KBM-7 (cell line): Measurements from ENCODE around the gene IFT52.
A peak's percentile ranks its signal among the peaks of the same experiment; 100 is the strongest.
"Not testable (repeated sequence)": the region's sequence is repeated elsewhere in the genome, so short reads cannot be mapped to it uniquely, and the experiment has no call there.

Source experiments
- DNase-seq: peaks from one replicate; pipeline ENCODE4 v3.0.0-alpha.2; 2015
- in situ Hi-C: fragments of 300-500 bp; cut with MboI; formaldehyde crosslinking; loops from 2 replicates; pipeline ENCODE4 v1.14.3; 2020; ENCODE audit warnings: low sequenced_read_pairs, low pct_unique_long_range_greater_than_20kb, mixed read lengths

Gene IFT52

DNA sequence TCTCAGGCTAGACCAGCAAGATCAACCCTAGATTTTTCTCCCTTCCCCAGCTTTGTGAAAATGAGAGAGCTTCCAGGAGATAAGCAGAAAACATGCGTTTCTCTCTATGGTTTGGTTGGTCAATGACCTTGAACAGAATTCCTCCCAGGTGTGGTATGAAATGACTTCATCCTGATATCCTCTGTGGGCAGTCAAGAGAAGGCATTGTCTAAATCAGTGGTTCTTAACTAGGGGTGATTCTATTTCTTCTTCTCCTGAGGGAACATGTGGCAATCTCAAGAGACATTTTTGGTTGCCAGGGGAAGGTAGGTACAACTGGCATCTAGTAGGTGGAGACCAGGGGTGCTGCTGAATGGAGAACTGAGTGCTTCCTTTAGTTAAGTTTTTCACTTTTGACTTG lies 12.4 kb downstream of the IFT52 start:
- no peak for DNase-seq
- in situ Hi-C loops, result no loop called here

DNA sequence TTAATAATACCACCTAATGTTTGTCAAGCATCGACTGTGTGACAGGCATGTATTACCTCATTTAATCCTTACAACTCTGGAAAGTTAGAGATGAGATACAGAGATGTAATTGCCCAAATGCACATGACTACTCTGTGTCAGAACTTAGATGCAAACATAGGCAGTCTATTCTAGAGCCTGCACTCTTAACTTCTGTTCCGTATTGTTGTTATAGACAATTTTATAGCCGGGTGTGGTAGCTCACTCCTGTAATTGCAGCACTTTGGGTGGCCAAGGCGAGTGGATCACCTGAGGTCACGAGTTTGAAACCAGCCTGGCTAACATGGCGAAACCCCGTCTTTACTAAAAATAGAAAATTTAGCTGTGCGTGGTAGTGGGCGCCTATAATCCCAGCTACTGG lies 15.0 kb downstream of the IFT52 start:
- in situ Hi-C loops, result no loop called here
- no peak for DNase-seq

DNA sequence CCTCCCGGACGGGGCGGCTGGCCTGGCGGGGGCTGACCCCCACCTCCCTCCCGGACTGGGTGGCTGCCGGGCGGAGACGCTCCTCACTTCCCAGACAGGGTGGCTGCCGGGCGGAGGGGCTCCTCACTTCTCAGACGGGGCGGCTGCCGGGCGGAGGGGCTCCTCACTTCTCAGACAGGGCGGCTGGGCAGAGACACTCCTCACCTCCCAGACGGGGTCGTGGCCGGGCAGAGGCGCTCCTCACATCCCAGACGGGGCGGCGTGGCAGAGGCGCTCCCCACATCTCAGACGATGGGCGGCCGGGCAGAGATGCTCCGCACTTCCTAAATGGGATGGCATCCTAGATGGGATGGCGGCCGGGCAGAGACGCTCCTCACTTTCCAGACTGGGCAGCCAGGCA lies 16.5 kb downstream of the IFT52 start:
- in situ Hi-C loops, DNase-seq: not testable (repeated sequence)

DNA sequence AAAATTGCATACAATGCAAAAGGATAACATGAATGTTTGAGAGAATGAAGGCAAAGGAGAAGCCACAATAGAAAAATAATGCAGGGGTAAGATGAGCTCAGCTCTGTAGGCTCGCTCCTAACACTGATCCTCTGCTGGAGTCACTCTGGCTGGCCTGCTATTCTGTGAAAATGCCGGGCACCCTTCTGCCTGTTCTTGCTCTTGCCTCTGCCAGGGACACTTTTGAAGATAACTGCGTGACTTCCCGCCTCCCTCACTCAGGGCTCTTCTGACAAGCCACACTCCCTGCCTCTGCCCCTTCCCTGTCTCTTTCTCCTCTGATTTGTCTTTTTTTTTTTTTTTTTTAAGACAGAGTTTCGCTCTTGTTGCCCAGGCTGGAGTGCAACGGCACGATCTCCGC lies 40.9 kb downstream of the IFT52 start:
- in situ Hi-C loops, result no loop called here
- DNase-seq, result no peak

DNA sequence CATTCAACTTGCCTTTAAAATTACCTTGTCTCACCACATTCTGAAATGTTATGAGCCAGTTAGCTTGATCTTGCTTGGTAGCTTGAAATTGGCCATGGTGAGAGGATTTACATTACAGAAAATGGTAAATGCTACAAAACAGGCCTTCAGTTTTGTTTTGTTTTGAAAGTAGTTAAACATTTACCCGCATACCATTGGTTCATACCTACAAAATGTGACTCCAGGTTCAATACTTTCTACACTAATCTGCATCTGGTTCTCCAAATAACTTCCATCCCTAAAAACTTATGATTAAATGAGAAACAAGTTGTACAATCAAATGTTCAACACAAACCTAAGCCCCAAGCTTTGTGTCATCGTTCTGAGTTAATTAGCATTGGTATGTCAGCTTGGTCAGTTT lies 45.7 kb downstream of the IFT52 start:
- in situ Hi-C loops, result no loop called here

DNA sequence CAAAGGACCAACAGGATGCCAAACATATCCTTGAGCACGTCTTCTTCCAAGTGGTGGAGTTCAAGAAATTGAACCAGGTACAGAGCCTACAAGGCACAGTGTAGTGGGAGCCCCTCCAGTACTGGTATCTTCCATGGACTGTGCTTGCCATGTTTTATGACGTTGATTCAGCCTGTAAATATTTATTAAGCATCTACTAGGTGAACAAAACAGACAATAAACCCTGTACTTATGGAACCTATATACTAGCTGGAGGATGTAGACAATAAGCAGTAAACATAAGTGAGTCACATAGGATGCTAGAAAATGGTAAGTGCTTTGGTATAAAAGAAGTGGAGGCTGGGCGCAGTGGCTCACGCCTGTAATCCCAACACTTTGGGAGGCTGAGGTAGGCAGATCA lies 51.8 kb downstream of the IFT52 start:
- no peak for DNase-seq
- in situ Hi-C loops, result no loop called here

More for the DNA sequence above, 45.7 kb downstream of the IFT52 start:
- no peak for DNase-seq

DNA sequence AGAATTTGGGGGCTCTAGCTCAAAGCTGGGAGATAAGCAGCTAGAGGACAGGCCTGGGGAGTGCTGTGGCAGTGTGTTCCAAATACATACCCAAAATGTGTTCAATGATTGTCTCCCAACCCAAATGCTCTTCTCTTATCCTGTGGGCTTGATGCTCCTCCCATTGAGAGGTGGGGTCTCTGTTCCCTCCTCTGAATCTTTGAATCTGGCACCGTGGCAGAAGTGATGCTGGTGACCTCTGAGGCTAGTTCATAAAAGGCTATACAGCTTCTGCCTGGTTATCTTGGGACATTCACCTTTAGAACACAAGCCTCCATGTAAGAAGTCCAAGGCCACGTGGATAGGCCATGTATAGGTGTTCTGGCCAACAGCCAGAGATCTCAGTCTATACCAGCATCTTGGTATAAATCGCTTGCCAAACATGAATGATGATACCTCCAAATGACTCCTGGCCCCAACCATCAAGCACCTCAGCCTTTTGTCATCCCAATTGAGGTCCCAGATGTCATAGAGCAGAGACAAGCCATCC lies 60.3 kb downstream of the IFT52 start:
- in situ Hi-C loops, result no loop called here
- DNase-seq, result no peak

DNA sequence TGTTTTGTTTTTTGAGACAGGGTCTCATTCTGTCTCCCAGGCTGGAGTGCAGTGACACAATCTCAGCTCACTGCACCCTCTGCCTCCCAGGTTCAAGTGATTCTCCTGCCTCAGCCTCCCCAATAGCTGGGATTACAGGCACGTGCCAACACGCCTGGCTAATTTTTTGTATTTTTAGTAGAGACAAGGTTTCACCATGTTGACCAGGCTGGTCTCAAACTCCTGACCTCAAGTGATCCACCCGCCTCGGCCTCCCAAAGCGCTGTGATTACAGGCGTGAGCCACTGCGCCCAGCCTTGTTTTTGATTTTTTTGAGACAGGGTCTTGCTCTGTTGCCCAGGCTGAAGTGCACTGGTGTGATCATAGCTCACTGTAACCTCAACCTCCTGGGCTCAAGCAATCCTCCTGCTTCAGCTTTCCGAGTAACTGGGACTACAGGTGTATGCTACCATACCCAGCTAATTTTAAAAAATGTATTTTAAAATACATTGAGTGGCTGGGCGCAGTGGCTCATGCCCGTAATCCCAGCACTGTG lies 61.0 kb downstream of the IFT52 start:
- DNase-seq, in situ Hi-C loops: not testable (repeated sequence)

DNA sequence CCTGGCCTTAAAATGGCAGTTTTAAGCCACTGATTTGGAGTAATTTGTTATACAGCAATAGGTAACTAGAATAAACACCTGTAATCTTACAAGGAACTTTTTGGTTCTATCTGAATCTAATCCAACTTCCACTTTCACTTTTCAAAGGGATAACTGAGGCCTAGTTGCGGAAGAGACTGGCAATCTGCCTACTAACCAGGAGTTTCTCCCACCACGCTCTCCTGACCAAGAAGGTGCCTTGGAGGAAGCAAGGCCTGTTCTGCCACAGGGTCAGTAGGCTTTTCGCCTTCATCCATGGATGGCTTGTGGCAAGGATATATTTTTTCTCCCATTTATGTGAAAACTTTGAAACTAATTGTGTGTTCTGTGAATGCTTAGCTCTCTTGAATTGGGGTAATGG lies 63.2 kb downstream of the IFT52 start:
- no peak for DNase-seq
- in situ Hi-C loops, result no loop called here

DNA sequence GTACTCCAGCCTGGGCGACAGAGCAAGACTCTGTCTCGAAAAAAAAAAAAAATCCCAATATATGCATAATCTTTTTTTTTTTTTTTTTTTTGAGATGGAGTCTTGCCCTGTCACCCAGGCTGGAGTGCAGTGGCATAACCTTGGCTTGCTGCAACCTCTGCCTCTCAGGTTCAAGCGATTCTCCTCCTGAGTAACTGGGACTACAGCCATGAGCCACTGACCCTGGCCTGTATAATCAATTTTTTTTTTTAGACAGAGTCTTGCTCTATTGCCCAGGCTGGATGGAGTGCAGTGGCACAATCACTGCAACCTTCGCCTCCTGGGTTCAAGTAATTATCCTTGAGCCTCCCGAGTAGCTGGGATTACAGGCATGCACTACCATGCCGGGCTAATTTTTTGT lies 64.4 kb downstream of the IFT52 start:
- in situ Hi-C loops, DNase-seq: not testable (repeated sequence)

DNA sequence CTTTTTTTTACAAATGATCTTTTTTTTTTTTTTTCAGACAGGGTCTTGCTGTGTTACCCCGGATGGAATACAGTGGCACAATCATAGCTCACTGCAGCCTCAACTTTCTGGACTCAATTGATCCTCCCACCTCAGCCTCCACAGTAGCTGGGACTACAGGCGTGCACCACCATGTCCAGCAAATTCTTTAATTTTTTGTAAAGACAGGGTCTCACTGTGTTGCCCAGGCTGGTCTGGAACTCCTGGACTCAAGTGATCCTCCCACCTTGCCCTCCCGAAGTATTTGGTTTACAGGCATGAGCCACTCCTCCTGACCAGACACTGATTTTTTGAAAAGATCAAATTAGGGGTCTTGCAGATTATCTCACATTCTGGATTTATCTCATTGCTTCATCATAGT lies 65.2 kb downstream of the IFT52 start:
- in situ Hi-C loops, result no loop called here
- DNase-seq, result no peak

DNA sequence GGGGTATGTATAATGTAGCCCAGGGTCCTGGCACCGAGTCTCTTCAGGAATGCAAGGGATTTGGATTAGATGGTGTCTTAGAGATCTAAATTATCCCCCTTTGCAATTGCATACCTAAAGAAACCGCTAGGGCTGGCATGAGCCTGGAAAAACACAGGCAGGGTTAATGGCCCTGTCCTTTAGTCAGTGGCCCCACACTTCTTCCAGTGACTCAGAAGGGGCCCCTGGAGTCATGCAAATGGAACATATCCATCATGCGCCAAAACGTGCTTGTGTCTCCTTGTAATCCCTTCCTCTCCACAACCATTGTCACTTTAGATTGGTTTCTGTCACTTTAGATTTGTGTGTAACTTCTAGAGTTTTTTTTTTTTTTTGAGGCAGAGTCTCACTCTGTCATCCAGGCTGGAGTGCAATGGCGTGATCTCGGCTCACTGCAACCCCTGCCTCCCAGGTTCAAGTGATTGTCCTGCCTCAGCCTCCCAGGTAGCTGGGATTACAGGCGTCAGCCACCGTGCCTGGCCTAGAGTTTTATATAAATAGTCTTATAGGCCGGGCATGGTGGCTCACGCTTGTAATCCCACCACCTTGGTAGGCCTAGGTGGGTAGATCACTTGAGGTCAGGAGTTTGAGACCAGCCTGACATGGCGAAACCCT lies 67.5 kb downstream of the IFT52 start:
- DNase-seq, result no peak
- in situ Hi-C loops, result no loop called here

DNA sequence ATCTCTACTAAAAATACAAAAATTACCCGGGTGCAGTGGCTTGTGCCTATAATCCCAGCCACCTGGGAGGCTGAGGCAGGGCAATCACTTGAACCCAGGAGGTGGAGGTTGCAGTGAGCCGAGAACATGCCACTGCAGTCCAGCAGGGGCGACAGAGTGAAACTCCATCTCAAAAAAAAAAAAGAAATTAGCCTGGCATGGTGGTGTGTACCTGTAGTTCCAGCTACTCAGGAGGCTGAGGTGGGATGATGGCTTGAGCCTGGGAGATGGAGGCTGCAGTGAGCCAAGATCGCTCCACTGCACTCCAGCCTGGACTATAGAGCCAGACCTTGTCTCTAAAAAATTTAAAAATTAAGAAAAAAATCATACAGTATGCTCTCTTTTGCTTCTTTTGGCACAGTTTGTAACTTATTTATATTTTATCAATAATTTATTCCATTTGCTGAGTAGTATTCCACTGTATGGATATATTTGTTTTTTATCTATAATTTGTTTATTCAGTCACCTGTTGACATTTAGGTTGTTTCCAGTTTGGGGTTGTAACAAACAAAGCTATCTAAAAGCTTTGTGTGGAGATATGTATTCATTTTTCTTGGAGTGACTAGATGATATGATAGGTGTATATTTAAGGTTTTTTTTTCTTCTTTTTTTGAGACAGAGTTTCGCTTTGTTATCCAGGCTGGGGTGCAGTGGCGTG lies 68.1 kb downstream of the IFT52 start:
- in situ Hi-C loops, result no loop called here
- peak; percentile 51 for DNase-seq

DNA sequence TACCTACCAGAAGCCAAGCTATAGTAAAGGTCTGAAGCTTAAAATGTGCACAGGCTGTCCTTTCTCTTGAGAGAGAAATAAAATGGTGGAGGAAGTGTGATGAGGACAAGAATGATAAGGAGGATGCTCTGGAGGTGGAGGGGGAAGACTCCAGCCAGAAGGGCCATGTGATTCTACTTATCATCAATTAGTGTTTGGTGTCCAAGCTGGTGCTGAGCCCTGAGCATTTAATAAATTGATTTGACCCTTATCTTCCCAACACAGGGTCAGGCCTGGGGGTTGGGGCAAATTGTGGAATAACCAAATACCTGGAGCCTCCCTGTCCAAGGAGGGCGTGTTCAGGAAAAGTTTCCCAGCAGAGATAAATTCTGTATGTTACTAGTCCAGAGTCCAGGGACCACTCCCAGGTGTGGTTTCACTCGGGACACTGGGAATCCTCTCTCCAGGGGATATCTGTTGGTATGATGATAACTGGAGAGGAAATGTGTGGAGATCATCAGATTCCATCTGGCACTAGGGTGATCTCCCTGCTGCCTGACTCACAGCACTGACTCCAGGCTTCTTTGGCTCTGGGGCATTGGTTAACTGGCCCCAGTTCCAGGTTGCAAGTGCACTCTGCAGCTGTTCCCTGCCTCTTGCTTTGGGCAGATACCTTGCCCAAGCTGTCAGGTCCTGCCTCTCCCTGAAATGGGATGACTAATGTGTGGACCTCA lies 72.4 kb downstream of the IFT52 start:
- no peak for DNase-seq
- in situ Hi-C loops, result no loop called here

DNA sequence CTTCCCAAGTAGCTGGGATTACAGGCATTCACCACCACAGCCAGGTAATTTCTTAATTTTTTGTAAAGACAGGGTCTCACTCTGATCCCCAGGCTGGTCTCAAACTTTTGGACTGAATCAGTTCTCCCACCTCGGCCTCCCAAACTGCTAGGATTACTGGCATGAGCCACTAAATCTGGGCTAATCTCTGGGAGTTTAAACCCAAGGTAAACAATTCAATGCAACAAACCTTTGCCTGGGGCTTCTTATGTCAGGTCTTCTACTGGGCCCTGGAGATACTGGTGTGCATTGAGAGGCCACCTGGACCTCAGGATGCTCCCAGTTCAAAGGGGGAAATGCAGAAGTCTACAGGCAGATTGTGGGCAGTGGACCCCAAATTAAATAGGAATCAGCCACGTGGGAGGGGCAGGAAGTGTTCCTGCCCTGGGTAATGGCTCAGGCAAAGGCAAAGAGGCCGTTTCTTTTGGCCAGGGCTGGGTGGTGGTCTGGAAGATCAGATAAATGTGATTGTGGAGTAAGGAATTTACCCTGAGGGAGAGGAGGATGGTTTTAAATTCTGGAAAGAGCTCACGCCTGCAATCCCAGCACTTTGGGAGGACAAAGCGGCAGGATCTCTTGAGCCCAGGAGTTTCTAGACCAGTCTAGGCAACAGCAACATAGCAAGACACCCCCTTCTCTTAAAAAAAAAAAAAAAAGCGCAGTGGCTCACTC lies 74.9 kb downstream of the IFT52 start:
- in situ Hi-C loops, result no loop called here
- no peak for DNase-seq

DNA sequence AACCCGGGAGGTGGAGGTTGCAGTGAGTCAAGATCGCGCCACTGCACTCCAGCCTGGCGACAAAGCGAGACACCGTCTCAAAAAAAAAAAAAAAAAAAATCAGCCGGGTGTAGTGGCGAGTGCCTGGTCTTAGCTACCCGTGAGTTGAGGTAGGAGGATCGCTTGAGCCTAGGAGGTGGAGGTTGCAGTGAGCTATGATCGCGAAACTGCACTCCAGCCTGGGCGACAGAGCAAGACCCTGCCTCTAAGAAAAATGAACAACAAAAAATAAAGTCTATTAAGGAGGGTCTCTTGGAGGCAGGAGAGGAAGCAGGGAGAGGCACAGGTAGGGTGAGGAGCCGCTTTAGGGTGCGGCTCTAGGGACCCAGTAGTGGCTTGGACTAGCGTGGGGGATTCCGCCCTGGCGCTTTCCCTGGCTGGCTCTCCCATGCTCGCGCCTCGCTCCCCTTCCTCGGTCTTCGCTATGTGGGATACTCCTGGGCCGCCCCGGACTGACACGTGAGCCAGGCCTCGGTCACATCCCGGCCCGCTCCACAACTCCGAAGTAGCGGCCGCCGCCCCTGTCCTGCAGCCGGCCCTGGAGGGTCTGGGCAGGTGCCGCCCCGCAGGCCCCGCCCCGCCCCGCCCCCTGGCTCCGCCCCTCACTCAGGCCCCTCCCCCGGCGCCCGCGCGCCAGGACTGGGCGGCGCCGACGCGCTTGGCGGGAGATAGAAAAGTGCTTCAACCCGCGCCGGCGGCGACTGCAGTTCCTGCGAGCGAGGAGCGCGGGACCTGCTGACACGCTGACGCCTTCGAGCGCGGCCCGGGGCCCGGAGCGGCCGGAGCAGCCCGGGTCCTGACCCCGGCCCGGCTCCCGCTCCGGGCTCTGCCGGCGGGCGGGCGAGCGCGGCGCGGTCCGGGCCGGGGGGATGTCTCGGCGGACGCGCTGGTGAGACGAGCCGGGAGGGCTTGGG lies 75.9 kb downstream of the IFT52 start, which contains the start of gene MYBL2:
Gene MYBL2 (plus strand): TSS at position 739 of the 953 bp plus-strand sequence. CDS start 170 bp downstream, at position 909.
- in situ Hi-C loops, result no loop called here
- peak; percentile 57 for DNase-seq

DNA sequence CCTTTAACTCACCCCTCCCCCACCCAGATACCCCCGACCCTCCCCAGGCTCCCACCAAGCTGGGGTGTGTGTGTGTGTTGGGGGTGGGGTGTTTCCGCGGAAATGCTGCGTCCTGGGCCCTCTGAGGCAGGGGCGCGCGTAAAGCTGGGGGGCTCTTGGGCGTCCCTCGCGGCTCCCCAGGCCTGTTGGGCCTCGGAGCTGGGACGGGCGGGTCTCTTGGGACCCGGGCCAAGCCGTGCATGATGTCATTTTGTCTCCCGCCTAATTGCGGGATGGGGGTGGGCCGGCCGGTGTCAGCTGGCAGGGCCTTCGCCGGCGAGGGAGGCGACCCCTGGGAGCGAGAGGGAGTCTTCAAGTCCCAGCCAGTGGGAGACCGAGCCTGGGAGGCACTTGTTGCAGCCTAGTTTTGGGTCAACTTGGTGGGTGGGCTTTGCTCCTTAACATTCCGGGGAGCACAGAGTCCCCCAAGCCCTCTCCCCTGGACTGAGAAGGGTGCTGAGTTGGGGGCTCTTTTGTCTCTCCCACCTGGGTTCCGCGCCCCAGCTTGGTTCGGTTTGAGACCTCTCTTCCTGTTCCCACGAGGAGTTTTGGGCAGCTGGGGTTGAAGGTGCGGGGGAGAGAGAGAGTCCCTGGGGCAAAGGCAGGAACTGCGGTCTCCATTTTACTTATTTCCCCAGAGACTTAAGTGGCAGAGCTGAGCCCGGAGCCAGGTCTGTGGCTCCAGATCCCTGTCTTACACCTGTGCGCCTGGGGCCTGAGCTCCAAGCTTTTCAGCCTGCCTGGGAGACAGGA lies 76.8 kb downstream of the IFT52 start:
- in situ Hi-C loops, result no loop called here
- peak; percentile 55 for DNase-seq
